ENCODE data around the gene LPAR6.

LPAR6 gene

DNA sequence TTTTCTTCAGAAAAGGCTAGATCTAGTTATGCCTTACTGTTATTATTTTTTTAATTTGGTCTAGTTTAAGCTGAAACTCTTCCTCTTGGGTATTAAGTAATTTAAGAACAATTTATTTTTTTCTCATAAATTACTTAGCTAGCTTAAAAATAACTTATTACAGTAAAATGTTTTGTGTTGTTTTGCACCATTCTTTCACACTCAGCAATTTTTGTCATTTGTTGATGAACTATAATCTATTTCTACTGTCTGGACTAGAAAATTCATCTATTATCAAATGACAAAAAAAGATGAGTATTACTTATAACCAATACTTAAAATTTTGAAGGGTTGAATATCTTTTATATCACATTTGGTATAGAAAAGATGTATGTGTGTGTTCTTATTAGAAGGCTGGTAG is 1.6 kb upstream of the LPAR6 start:
- DNase-seq (ENCODE audit: low read depth, low spot score), result no peak

DNA sequence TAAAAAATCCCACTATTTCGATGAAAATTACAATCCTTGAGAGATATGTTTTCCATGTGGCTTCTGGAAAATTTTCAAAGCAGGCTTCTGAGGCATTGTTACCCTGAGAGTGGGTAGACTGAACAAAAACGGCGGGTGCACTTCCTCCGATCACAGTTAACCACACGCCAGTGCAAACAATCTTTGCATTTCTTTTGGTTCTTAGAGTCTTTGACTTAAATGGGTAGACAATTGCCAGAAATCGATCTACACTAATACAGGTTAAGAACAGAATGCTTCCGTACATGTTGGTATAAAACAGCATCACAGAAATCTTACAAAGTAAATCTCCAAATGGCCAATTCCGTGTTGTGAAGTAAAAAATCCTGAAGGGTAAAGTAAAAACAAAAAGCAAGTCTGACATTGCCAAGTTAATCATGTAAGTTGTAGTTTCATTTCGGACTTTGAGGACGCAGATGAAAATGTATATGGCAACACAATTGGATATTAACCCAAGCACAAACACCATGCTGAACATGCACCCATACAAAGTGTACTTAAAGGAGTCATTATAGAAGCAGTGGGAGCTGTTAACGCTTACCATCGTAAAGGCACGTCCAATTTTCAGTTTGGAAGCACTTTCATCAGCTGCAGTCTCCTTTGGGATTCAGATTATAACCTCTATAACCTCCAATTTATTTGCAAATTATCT is 927 bp downstream of the LPAR6 start:
- DNase-seq (ENCODE audit: low read depth, low spot score), result no peak

DNA sequence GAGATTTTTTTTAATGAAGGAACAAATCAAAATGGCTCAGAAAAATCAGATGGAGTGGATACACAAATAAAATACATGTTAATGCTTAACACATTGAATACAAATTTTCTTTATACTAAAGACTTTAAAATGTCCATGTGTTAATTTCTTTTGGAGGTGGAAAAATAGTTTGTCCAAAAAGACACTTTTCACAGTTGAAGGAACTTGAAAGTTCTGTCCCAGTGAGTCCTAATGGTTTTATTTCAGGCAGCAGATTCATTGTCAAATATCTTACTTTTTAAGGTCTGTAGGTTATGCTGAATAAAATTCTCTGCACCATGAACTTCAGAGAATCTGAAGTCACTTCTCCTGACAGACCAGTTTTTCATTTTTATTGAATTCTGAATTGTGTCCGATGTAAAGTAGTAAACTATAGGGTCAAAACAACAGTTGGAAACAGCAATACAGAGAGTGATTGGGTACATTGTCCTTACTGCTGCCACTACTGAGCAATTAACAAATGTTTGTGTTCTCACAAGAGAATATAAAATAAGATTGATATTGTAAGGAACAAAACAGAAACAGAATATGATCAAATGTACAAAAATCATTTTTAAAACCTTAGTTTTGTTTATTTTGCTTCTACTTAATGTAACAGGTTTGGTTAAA is 1.6 kb downstream of the LPAR6 start:
- DNase-seq (ENCODE audit: low read depth, low spot score), result no peak

- DNase-seq (ENCODE audit: low read depth, low spot score), result no peak
Measured at GRCh38 chr13:48410199-48410598, 2.7 kb downstream of the LPAR6 start.

- no peak for DNase-seq (ENCODE audit: low read depth, low spot score)
Measured at GRCh38 chr13:48405875-48406274, 7.0 kb downstream of the LPAR6 start.

- no peak for DNase-seq (ENCODE audit: low read depth, low spot score)
Measured at GRCh38 chr13:48404952-48405351, 8.0 kb downstream of the LPAR6 start.

GRCh38 chr13:48403913-48404312 is 9.0 kb downstream of the LPAR6 start:
- DNase-seq (ENCODE audit: low read depth, low spot score), result no peak

DNA sequence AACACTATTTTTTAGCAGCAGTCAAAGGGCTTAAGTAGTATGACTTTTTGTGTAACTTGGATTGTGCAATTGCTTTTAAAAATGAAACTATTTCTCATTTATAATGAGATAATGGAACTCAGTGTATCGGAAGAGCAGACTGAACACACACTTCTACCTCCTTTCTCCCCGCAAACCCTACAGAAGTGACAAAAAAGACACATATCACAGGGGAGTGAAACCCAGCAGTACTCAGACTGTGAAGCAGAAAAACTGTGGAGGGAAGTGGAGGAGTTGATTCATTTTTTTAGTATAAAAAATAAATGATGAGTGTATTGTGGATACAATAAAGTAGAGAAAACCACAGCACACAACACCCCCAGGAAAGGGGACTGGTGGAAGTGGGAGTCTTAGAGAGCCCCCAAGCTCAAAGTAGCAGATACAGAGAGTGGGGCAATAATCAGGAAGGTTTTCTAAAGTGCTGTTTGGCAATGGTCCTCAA is 9.7 kb downstream of the LPAR6 start:
- no peak for DNase-seq (ENCODE audit: low read depth, low spot score)

GRCh38 chr13:48402325-48402932 is 10.5 kb downstream of the LPAR6 start:
- DNase-seq (ENCODE audit: low read depth, low spot score), result no peak

DNA sequence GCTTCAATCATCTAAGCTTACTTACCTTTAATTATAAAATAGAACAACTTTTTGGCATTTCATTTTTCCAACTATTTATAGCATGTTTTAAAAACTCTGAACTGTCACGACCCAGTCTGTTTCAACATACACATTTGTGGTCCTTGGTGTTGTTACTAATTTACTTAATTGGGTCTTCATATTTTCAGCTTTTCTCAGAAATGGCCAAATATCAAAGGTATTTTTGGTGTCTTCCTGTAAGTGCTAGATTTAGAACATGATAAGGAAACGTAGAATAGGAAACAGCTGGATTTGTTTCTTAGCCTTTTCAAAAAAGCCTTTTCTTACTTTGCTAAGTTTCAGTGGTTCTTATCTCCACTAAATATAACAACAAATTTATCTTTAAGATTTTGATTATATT is 11.4 kb downstream of the LPAR6 start:
- no peak for DNase-seq (ENCODE audit: low read depth, low spot score)

- no peak for DNase-seq (ENCODE audit: low read depth, low spot score)
Measured at GRCh38 chr13:48400850-48401291, 12.0 kb downstream of the LPAR6 start.

DNA sequence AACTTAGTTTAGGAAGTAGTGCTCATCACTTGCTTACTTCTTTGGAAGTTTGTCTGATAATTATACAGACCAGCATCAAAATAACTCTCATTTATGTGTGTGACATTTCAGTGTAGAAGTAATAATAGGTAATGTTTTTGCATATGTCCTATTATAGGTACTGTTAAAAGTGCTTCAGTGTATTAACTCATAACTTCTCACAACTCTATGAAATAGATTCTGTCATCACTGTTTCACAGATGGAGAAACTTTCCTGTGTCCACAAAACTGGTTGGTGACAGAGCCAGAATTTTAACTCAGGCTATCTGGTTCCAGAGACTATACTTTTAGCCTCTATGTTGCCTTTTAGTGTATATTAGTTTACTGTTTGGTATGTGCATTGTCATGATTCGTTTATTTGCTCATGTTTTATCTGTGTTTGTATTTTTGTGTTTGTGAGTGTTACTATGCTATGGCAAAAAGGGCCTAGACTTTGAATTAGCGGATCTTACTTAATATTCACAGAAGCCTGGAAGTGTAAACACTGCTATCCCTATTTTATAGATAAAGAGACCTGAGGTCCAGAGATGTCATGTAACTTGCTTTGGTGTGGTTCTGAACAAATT is 12.7 kb downstream of the LPAR6 start:
- no peak for DNase-seq (ENCODE audit: low read depth, low spot score)

DNA sequence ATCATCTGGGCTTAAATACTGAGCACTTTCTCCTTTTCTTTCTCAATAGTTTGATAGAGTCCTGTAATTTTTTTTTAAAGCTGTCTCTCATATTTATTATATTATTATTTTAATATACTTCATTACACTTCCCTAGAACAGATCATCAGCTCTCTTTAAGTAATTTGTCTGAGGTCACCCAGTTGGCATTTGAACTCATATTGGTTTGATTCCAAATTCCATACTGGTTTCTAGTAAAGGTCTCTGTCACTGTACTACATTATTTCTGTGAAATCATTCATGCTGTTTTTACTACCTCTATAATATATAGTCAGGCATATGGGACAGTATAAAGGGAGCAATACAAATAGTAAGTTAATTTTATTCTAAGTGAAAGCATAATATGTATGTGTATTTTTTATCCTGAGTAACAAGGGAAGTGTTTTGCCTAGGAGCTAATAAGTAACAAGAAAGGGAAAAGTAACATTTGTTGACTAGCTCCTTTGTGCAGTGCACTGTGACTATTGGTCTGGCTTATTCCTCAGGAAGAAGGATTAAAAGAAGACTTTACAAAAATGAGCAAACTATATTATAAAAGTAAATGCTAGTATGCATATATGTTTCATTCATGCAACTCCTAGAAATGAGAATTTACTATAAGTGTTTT is 14.3 kb downstream of the LPAR6 start:
- no peak for DNase-seq (ENCODE audit: low read depth, low spot score)

DNA sequence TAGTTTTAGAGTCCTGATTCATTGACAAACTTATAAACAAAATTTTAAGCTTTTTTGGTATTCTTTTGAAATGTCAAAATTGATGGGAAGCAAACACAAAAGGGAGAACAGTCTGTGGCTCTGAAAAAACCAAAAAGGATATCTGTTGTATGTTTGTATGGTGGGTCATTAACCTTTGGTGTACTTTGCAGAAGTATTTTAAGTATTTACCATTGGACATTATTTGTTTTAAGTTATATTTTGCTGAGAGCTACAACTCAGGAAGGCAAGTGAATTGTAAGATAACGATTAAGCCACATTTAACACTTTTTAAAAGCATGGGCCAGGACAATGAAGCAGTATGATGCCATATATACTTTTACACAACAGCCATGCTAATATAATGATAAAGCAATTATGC is 15.2 kb downstream of the LPAR6 start:
- no peak for DNase-seq (ENCODE audit: low read depth, low spot score)

DNA sequence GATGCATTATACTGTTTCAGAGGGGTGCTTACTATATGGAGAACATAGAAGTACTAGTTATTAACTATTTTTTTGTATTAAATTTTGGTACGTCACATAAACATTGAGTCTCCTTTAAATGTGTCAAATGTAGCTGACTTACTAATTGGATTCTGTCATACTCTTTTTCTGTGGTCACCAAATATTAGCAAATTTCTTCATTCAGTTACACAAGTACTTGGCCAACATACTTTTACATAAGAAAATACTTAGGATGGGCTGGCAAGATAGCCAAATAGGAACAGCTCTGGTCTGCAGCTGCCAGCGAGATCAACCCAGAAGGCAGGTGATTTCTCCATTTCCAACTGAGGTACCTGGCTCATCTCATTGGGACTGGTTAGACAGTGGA is 19.2 kb downstream of the LPAR6 start:
- DNase-seq (ENCODE audit: low read depth, low spot score), result no peak

DNA sequence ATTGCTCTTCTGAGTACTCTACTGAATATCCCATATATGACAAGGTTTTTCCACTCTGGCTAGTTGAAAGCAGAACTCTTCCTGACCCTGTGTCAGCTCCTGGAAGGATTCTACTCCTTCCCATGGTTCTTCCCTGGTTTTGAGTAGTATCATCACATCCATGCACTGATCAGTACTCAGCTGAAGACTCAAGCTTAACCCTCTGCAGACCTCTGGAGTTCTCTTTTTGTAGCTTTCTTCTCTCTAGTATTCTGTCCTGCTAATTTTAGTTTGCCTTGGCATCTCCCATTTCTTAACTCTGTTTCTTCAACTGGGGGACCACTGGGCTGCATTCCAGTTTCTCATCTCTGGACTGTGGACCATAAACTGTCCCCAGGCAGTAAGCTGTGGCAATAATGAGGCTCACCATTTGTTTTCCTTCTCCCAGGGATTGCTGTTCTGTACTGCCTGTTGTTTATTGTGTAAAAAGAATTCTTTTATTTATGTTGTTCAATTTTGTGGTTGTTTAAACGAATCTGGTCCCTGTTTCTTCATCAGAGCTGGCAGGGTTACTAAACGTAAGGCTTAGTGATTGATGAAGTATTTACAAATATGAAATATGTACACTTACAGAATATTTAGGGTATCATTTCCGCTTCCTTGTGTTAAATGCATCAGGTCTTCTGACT is 19.7 kb downstream of the LPAR6 start:
- no peak for DNase-seq (ENCODE audit: low read depth, low spot score)

DNA sequence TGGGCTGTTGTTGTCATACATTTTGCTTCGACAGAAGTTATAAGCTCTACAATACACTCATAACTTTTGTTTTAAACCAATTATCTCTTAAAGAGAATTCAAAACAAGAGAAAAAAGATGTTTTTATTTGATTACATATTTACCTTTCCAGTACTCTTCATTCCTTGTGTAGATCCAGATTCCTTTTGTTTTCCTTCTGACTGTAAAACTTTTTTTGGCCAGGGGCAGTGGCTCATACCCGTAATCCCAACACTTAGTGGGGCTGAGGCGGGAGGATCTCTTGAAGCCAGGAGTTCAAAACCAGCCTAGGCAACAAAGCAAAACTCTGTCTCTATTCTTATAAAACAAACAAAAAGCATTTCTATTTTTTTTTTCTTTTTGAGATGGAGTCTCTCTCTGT is 21.7 kb downstream of the LPAR6 start:
- DNase-seq (ENCODE audit: low read depth, low spot score), result no peak

GRCh38 chr13:48386816-48387215 is 26.1 kb downstream of the LPAR6 start:
- no peak for DNase-seq (ENCODE audit: low read depth, low spot score)

DNA sequence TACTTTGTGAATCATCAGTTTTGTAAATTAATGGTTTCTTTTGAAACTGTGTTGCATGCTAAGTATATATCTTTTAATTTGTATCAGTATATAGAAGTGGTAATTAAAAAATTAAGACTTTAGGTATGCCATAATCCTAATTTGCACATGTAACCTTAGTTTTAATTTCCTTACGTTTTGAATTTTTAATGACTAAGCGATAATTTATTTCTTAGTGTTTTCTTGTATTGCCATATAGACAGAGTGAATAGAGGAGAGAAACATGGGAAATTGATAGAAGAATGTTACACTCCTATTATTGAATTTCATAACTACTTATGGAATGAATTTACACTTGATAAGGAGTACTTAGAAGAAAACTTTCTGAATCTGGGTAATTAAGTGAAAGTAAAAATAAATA is 29.5 kb downstream of the LPAR6 start:
- DNase-seq (ENCODE audit: low read depth, low spot score), result no peak

GRCh38 chr13:48380581-48380980 is 32.3 kb downstream of the LPAR6 start:
- DNase-seq (ENCODE audit: low read depth, low spot score), result no peak

- no peak for DNase-seq (ENCODE audit: low read depth, low spot score)
Measured at GRCh38 chr13:48377857-48378256, 35.1 kb downstream of the LPAR6 start.

DNA sequence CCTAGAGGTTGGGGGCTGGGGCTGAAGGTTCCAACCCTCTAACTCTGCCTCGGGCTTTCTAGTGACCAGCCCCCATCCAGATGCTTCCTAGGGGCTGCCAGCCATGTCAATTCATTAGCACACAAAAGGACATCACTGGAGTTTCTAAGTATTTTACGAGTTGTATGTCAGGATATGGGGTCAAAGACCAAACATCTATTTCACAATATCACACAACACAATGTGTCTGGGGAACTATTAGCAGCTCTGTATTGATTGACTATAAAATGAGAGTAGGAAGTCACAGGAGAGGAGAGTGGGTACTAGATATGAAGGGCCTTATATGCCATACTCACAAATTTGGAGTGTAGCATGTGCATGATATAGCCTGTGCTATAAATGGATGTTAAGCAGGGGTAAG is 42.1 kb downstream of the LPAR6 start:
- no peak for DNase-seq (ENCODE audit: low read depth, low spot score)
